Vagina (tissue), 2 donors: ENCODE results near the gene GAS7. TPM values are rescaled to one million over a fixed set of nuclear protein-coding genes. Genes with fewer than 3 reads are reported as not detected.
A peak's percentile ranks its signal among the peaks of the same experiment; 100 is the strongest.

Experiments used
- DNase-seq, 2 donors: peaks; one replicate each; pipeline ENCODE4 v3.0.0-alpha.2; 2017; ENCODE audit errors: extremely low spot score in 2 of 2
- H3K27ac ChIP-seq: fragments of 200-600 bp; sonication (generic); one replicate; pipeline ENCODE4 v1.5.1; 2019
- H3K27me3 ChIP-seq: fragments of 200-600 bp; sonication (generic); one replicate; pipeline ENCODE4 v1.5.1; 2019
- H3K36me3 ChIP-seq, 2 donors: fragments of 200-600 bp; sonication (generic); one replicate each; pipeline ENCODE4 v1.5.1; 2017 to 2019
- H3K4me1 ChIP-seq: fragments of 200-600 bp; sonication (generic); one replicate; pipeline ENCODE4 v1.5.1; 2019
- H3K4me3 ChIP-seq, 2 donors: fragments of 200-600 bp; sonication (generic); 1 replicate in 1 of 2; 2 replicates in 1 of 2; pipeline ENCODE4 v1.5.1; 2016 to 2019
- H3K9me3 ChIP-seq: fragments of 200-600 bp; sonication (generic); one replicate; pipeline ENCODE4 v1.5.1; 2019
- CTCF ChIP-seq, 3 experiments: fragments of 450-650 bp in 2 of 3; fragments of 200-600 bp in 1 of 3; sonication (generic) in 1 of 3; IDR thresholded peaks; one replicate each; pipeline ENCODE4 v1.5.1; 2017 to 2019; ENCODE audit warnings: antibody characterized with exemption in 3 of 3, mild to moderate bottlenecking in 2 of 3, moderate library complexity in 2 of 3
- POLR2A ChIP-seq, 2 donors: fragments of 450-650 bp; IDR thresholded peaks; one replicate each; pipeline ENCODE4 v1.6.1; 2017; ENCODE audit warnings: antibody characterized with exemption in 2 of 2, mild to moderate bottlenecking in 2 of 2, moderate library complexity in 2 of 2
- POLR2AphosphoS5 ChIP-seq, 2 donors: sonication (generic); formaldehyde crosslinking; IDR thresholded peaks; one replicate each; pipeline ENCODE4 v1.9.0; 2017; ENCODE audit warnings: antibody characterized with exemption in 2 of 2, mild to moderate bottlenecking in 2 of 2, low read depth in 1 of 2; ENCODE audit not compliant: insufficient read depth in 1 of 2
- intact Hi-C: fragments of 100-400 bp; cut with DNase I; formaldehyde crosslinking; loops from one replicate; pipeline ENCODE4 v1.15.1; 2023
- total RNA-seq: library from RNA; depleted of rRNA; stranded (reverse); fragments of >200 nt; gene quantifications from one replicate; pipeline ENCODE4 v1.2.3, GENCODE V29; 2016

The GAS7 gene
- total RNA-seq, 1 donor from 2014 or later = 47.1 TPM

GRCh38 chr17:10116267-10116666 lies 82.1 kb downstream of the GAS7 start:
- intact Hi-C loops = no loop called here
- no peak overlapping the region for H3K4me3 ChIP-seq
- no peaks in the 10 kb centered on the region for H3K27me3 ChIP-seq
- no peaks in the 10 kb centered on the region for H3K9me3 ChIP-seq
- peak overlapping the region; percentile 74 for H3K27ac ChIP-seq
- no peak for DNase-seq
- no peaks in the 10 kb centered on the region for H3K36me3 ChIP-seq
- H3K4me1 ChIP-seq = peaks cover 95% of the 10 kb centered on the region
- no peak for TF ChIP-seq CTCF (IDR thresholded peaks at IDR 0.05)
- no peak for TF ChIP-seq POLR2A (IDR thresholded peaks at IDR 0.05)

GRCh38 chr17:10115536-10115932 lies 82.9 kb downstream of the GAS7 start:
- peak in 1 of 2 donors; percentile 87 for DNase-seq
- Histone ChIP-seq H3K27me3 (no peaks in the 10 kb centered on the region), H3K9me3 (no peaks in the 10 kb centered on the region), H3K27ac (peak overlapping the region; percentile 74), H3K4me1 (peaks cover 88% of the 10 kb centered on the region), H3K4me3 (peak overlapping the region in 1 of 2 donors; percentile 42), H3K36me3 (no peaks in the 10 kb centered on the region)
- intact Hi-C loops = no loop called here
- TF ChIP-seq POLR2AphosphoS5 (IDR thresholded peaks at IDR 0.05; ENCODE audit: insufficient read depth in 1 of 2, low read depth in 1 of 2) (no peak), POLR2A (IDR thresholded peaks at IDR 0.05) (no peak), CTCF (IDR thresholded peaks at IDR 0.05) (no peak)

GRCh38 chr17:10114931-10115535 lies 83.4 kb downstream of the GAS7 start:
- Histone ChIP-seq H3K27me3 (no peaks in the 10 kb centered on the region), H3K4me1 (peaks cover 82% of the 10 kb centered on the region), H3K9me3 (no peaks in the 10 kb centered on the region), H3K27ac (peak overlapping the region; percentile 88), H3K36me3 (no peaks in the 10 kb centered on the region), H3K4me3 (peak overlapping the region; percentile 13 to 42)
- DNase-seq = peak in 1 of 2 donors; percentile 100
- TF ChIP-seq POLR2AphosphoS5 (IDR thresholded peaks at IDR 0.05; ENCODE audit: insufficient read depth in 1 of 2, low read depth in 1 of 2) (peak; percentile 58 to 95), POLR2A (IDR thresholded peaks at IDR 0.05) (no peak), CTCF (IDR thresholded peaks at IDR 0.05) (no peak)
- intact Hi-C loops = no loop called here

- peaks cover 68% of the 10 kb centered on the region for H3K4me1 ChIP-seq
- intact Hi-C loops = no loop called here
- peak overlapping the region; percentile 88 for H3K27ac ChIP-seq
- no peaks in the 10 kb centered on the region for H3K36me3 ChIP-seq
- no peak for TF ChIP-seq POLR2AphosphoS5 (IDR thresholded peaks at IDR 0.05; ENCODE audit: insufficient read depth in 1 of 2, low read depth in 1 of 2)
- TF ChIP-seq CTCF (IDR thresholded peaks at IDR 0.05) = no peak
- DNase-seq = no peak
- H3K27me3 ChIP-seq = no peaks in the 10 kb centered on the region
- H3K9me3 ChIP-seq = no peaks in the 10 kb centered on the region
- H3K4me3 ChIP-seq = no peak overlapping the region
These were observed 85.4 kb downstream of the GAS7 start for GRCh38 chr17:10112962-10113361.

GRCh38 chr17:10111907-10112452 lies 86.4 kb downstream of the GAS7 start:
- no peak for DNase-seq
- intact Hi-C loops = no loop called here
- peak overlapping the region; percentile 88 for H3K27ac ChIP-seq

More at GRCh38 chr17:10111907-10112452, 86.4 kb downstream of the GAS7 start:
- peaks cover 61% of the 10 kb centered on the region for H3K4me1 ChIP-seq
- no peaks in the 10 kb centered on the region for H3K9me3 ChIP-seq
- TF ChIP-seq POLR2AphosphoS5 (IDR thresholded peaks at IDR 0.05; ENCODE audit: insufficient read depth in 1 of 2, low read depth in 1 of 2) (no peak), CTCF (IDR thresholded peaks at IDR 0.05) (no peak), POLR2A (IDR thresholded peaks at IDR 0.05) (no peak)
- no peaks in the 10 kb centered on the region for H3K27me3 ChIP-seq
- H3K4me3 ChIP-seq = no peak overlapping the region
- H3K36me3 ChIP-seq = no peaks in the 10 kb centered on the region
